HG03565 (cell line): ENCODE data around the gene MAU2.

ENCODE experiments used
- ATAC-seq: cut with Tn5 transposase; IDR thresholded peaks from one replicate; pipeline ENCODE4 v1.9.1; 2021; ENCODE audit warnings: mild to moderate bottlenecking, moderate library complexity; ENCODE audit not compliant: unreplicated experiment

The MAU2 gene

DNA sequence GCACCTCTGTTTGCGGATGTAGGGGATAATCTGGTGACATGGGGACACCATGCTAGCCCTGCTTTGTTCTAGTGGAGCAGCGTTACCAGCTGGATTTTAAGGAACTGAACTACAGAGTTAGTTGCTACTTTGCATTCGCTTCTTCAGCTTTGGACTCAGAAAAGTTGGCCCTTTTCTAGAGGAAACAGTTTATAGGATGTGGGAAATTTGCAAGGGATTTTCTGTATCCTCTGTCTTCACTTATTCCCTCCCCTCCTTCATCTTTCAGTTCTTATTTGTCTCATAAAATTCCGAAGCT lies 87.0 kb downstream of the MAU2 start:
- ATAC-seq: no peak
